ENCODE data around the gene MMP15.

The MMP15 gene

GRCh38 chr16:58047557-58048348 is 22.2 kb downstream of the MMP15 start:
- no peak for TF ChIP-seq CTCF (conservative IDR thresholded peaks at IDR 0.05; ENCODE audit: low read depth)
- no peak for DNase-seq (ENCODE audit: low spot score)
- H3K27ac ChIP-seq: no peak overlapping the region
- POLR2A ChIA-PET (ENCODE audit: low non-redundant PET): interaction anchor here (0.6 kb wide), 1 partner anchor 149 kb away, joined by 3 read pairs; no protein-coding TSS in a partner anchor
- CTCF ChIA-PET: no interaction called here

- TF ChIP-seq CTCF (conservative IDR thresholded peaks at IDR 0.05; ENCODE audit: low read depth): no peak
- no peak overlapping the region for H3K27ac ChIP-seq
- POLR2A ChIA-PET (ENCODE audit: low non-redundant PET): no interaction called here
- CTCF ChIA-PET: interaction anchor here (0.5 kb wide), 1 partner anchor 25 kb away, joined by 5 read pairs; no protein-coding TSS in a partner anchor
- no peak for DNase-seq (ENCODE audit: low spot score)
Observed at GRCh38 chr16:58048494-58049231, 23.1 kb downstream of the MMP15 start.

- no peak for TF ChIP-seq CTCF (conservative IDR thresholded peaks at IDR 0.05; ENCODE audit: low read depth)
- CTCF ChIA-PET: no interaction called here
- POLR2A ChIA-PET (ENCODE audit: low non-redundant PET): no interaction called here
Observed at GRCh38 chr16:58049232-58050185, 24.0 kb downstream of the MMP15 start.

GRCh38 chr16:58051296-58051695 is 25.7 kb downstream of the MMP15 start:
- DNase-seq (ENCODE audit: low spot score): no peak
- ChIA-PET CTCF (no interaction called here), POLR2A (ENCODE audit: low non-redundant PET) (no interaction called here)
- no peak overlapping the region for H3K27ac ChIP-seq
- no peak for TF ChIP-seq CTCF (conservative IDR thresholded peaks at IDR 0.05; ENCODE audit: low read depth)

More at GRCh38 chr16:58049232-58050185, 24.0 kb downstream of the MMP15 start:
- H3K27ac ChIP-seq: no peak overlapping the region
- DNase-seq (ENCODE audit: low spot score): no peak

GRCh38 chr16:58051821-58052603 is 26.5 kb downstream of the MMP15 start:
- ChIA-PET POLR2A (ENCODE audit: low non-redundant PET) (no interaction called here), CTCF (interaction anchor here (0.6 kb wide), 1 partner anchor 312 kb away, joined by 3 read pairs; no protein-coding TSS in a partner anchor)
- DNase-seq (ENCODE audit: low spot score): no peak
- H3K27ac ChIP-seq: no peak overlapping the region
- TF ChIP-seq CTCF (conservative IDR thresholded peaks at IDR 0.05; ENCODE audit: low read depth): no peak
